ENCODE data around the gene PDE4B.
"Not testable (repeated sequence)": the region's sequence is repeated elsewhere in the genome, so short reads cannot be mapped to it uniquely, and the experiment has no call there.

Gene PDE4B

DNA sequence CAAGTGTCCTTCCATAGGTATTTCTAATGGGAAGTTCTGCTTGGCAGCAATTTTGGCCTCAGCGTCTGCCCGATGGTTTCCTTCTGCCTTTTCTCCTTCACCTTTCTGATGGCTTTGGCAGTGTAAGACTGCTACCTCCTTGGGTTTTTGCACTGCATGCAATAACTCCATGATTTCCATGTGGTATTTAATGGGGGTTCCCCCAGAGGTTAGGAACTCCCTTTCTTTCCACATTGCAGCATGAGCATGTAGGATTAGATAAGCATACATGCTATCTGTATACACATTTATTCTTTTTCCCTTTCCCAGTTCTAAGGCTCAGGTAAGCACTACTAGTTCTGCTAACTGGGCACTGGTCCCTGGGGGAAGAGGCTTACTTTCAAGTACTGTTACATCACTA is 628.2 kb downstream of the PDE4B start:
- H3K27me3 ChIP-seq (ENCODE audit: control insufficient read depth, insufficient read depth, low read length); H3K27ac ChIP-seq (ENCODE audit: low read length); H3K4me3 ChIP-seq (ENCODE audit: low read length); H3K9me3 ChIP-seq (ENCODE audit: control insufficient read depth, insufficient read depth, low read length); H3K36me3 ChIP-seq (ENCODE audit: control insufficient read depth, insufficient read depth, low read length); H3K4me1 ChIP-seq (ENCODE audit: control insufficient read depth, insufficient read depth, low read length); DNase-seq (ENCODE audit: low read depth, low spot score): not testable (repeated sequence)
- WGBS (ENCODE audit: insufficient coverage, insufficient read length), result no CpG with 5 or more reads among the region's 2 CpGs

- WGBS (ENCODE audit: insufficient coverage, insufficient read length), result no CpG with 5 or more reads among the region's 4 CpGs
- H3K27ac ChIP-seq (ENCODE audit: low read length), result no peak overlapping the region
- peaks cover 1% of the 10 kb centered on the region; the same call in 1 of the 2 replicates for H3K4me1 ChIP-seq (ENCODE audit: control insufficient read depth, insufficient read depth, low read length)
- no peak overlapping the region for H3K4me3 ChIP-seq (ENCODE audit: low read length)
- no peak for DNase-seq (ENCODE audit: low read depth, low spot score)
- no peaks in the 10 kb centered on the region for H3K36me3 ChIP-seq (ENCODE audit: control insufficient read depth, insufficient read depth, low read length)
- no peaks in the 10 kb centered on the region for H3K9me3 ChIP-seq (ENCODE audit: control insufficient read depth, insufficient read depth, low read length)
- no peaks in the 10 kb centered on the region for H3K27me3 ChIP-seq (ENCODE audit: control insufficient read depth, insufficient read depth, low read length)
Measured at GRCh38 chr1:66422804-66423203, 630.1 kb downstream of the PDE4B start.
